Measurements from ENCODE around the gene CNDP1. TPM values are rescaled to one million over a fixed set of nuclear protein-coding genes. Genes with fewer than 3 reads are reported as not detected.

The CNDP1 gene, protein sequence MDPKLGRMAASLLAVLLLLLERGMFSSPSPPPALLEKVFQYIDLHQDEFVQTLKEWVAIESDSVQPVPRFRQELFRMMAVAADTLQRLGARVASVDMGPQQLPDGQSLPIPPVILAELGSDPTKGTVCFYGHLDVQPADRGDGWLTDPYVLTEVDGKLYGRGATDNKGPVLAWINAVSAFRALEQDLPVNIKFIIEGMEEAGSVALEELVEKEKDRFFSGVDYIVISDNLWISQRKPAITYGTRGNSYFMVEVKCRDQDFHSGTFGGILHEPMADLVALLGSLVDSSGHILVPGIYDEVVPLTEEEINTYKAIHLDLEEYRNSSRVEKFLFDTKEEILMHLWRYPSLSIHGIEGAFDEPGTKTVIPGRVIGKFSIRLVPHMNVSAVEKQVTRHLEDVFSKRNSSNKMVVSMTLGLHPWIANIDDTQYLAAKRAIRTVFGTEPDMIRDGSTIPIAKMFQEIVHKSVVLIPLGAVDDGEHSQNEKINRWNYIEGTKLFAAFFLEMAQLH
- not detected in 2 replicates for total RNA-seq

DNA sequence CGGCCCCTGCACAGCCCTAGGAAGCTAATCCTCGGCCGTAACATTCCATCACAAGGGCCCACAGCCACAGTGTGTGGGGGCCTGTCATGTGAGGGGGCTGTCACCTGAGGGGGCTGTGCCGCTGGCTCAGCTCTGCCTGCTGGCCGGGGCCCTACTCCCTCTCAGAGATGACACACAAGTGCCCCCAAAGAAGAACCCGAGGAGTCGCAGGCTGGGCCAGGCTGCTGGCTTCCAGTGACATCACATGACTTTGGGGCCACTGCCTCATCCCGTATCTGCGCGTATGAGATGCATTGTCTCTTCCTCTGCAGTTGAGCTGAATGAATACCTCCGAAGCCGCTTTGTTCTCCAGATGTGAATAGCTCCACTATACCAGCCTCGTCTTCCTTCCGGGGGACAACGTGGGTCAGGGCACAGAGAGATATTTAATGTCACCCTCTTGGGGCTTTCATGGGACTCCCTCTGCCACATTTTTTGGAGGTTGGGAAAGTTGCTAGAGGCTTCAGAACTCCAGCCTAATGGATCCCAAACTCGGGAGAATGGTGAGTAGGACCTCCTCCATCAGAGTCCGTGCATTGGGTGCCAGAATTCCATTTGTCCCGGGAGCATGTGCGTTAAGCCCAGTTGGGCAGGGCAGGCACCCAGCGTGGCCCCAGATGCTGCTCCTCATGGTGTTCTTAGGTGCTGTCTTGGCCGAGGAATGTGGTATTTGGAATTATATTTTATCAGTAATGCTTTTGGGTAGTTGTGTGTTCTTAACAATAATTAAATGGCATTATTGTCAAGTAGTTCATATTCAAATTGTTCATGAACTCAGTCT is at the start of gene CNDP1:
TSS of gene CNDP1 (plus strand) at position 351 of the 820 bp plus-strand sequence. CDS start at position 519, 168 bp downstream.

GRCh38 chr18:74495581-74496507 is 38.5 kb upstream of the CNDP1 start, which contains the start of gene CNDP2:
CNDP2 (plus strand) TSS chr18:74496363; CDS start chr18:74499974, 3,611 bp downstream.

GRCh38 chr18:74597662-74598349 is 63.5 kb downstream of the CNDP1 start, which contains the start of gene ZNF407:
ZNF407 (plus strand) TSS chr18:74597870; CDS start chr18:74631020, 33,150 bp downstream.

Other genes with a start within 250 kb of the CNDP1 start
- 1.2 and 2.7 TPM in 2 replicates for gene CYB5A, start 242.5 kb upstream of the CNDP1 start, total RNA-seq
- gene C18orf63, start 218.7 kb upstream of the CNDP1 start, total RNA-seq, result not detected in 2 replicates
- gene DIPK1C, start 77.2 kb upstream of the CNDP1 start, total RNA-seq, result not detected in 2 replicates
- 69.5 and 135 TPM in 2 replicates for gene CNDP2, start 38.1 kb upstream of the CNDP1 start, total RNA-seq
- gene ZNF407, start 63.4 kb downstream of the CNDP1 start, total RNA-seq, result 17.9 and 20.4 TPM in 2 replicates

Data from placental epithelial cell (primary cell).